ENCODE measurements around the gene LRRC23. TPM values are rescaled to one million over a fixed set of nuclear protein-coding genes. Genes with fewer than 3 reads are reported as not detected.
A peak's percentile ranks its signal among the peaks of the same experiment; 100 is the strongest.

LRRC23 gene
- total and polyA plus RNA-seq, 2 of the 13 experiments (the other 11 are each of a cell fraction or from before 2014, with no cell fraction given) = 6.0 to 7.8 TPM

DNA sequence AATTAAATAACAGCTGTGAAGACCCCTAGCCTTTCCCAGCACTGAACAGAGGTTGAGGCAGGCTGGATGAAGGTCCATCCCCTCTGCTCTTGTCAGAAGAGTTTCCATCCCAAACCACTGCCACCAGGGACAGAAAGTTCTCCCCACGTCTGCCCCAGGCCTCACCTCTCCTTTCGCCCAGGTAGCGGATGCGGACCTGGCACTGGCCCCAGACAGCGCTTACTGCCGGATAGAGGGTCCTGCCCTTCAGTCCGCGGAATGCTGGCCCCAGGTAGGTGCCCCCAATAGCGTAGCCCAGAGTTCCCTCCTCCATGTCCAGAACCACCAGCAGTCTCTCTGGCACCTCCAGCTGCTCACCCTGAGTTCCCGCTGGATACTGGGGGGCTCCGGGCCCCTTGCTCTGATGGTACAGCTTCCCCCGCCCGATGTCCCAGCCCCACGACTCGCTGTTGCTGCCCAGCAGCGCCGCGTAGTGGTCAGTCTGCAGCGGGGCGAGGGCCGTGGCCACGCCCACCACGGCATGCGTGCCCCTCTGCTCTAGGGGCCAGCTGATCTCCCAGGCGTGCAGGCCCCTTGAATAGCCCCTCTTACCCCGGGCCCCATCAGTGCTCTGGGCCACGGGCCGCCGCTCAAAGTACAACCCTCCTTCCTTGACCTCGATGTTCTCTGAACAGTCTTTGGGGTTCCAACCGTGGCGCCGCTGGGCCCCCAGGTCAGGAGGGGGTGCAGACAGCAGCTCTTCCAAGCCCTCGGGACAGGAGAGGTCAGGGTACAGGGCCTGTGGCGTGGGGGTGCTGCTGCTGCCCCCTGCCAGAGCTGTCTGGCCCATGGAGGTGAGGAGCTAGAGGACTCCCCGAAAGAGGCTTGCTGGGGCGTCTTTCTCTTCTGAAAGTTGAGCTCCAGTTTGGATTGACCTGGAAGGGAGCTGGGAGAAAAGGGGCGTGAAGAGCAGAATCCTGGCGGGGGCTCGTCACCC, 32.3 kb upstream of the LRRC23 start (continued):
- TF ChIP-seq ZBTB20 (CRISPR knock-in tag; IDR thresholded peaks at IDR 0.05; ENCODE audit: borderline replicate concordance, low read depth) (peak; percentile 29; the same call in 1 of the 2 replicates), SMARCE1 (IDR thresholded peaks at IDR 0.05; ENCODE audit: borderline replicate concordance) (no peak), KDM1A (CRISPR knock-in tag; IDR thresholded peaks at IDR 0.05) (no peak), ZMYM4 (CRISPR knock-in tag; IDR thresholded peaks at IDR 0.05) (no peak; the same call in 1 of the 2 replicates), U2AF1 (optimal IDR thresholded peaks at IDR 0.05; ENCODE audit: low read depth, low read length) (peak; percentile 70), FOXJ3 (CRISPR knock-in tag; IDR thresholded peaks at IDR 0.05; ENCODE audit: borderline replicate concordance) (peak; percentile 47; the same call in 1 of the 2 replicates), ZNF782 (CRISPR knock-in tag; IDR thresholded peaks at IDR 0.05; ENCODE audit: borderline replicate concordance) (no peak), ARID4A (CRISPR knock-in tag; IDR thresholded peaks at IDR 0.05; ENCODE audit: borderline replicate concordance) (peak; percentile 68), SRSF9 (IDR thresholded peaks at IDR 0.05; ENCODE audit: borderline replicate concordance, insufficient read depth, low read depth, low read length, poor library complexity, severe bottlenecking) (no peak), RFX5 (IDR thresholded peaks at IDR 0.05; ENCODE audit: low read depth, low read length) (no peak), SOX5 (CRISPR knock-in tag; IDR thresholded peaks at IDR 0.05; ENCODE audit: borderline replicate concordance) (no peak; the same call in 1 of the 2 replicates), MNT (IDR thresholded peaks at IDR 0.05) (peak; percentile 59), SP140L (CRISPR knock-in tag; IDR thresholded peaks at IDR 0.05; ENCODE audit: borderline replicate concordance) (no peak), ZNF263 (CRISPR knock-in tag; IDR thresholded peaks at IDR 0.05) (0 out of 2 replicates have a peak, but pooled peaks have one; percentile 29), IRF2 (CRISPR knock-in tag; IDR thresholded peaks at IDR 0.05) (peak; percentile 61; the same call in 1 of the 2 replicates), TFAP4 (IDR thresholded peaks at IDR 0.05; ENCODE audit: borderline replicate concordance, low read depth) (peak; percentile 97), U2AF2 (IDR thresholded peaks at IDR 0.05; ENCODE audit: low read depth, low read length) (no peak), NR2F6 (IDR thresholded peaks at IDR 0.05) (no peak), NR2F6 (CRISPR knock-in tag; IDR thresholded peaks at IDR 0.05) (peak; percentile 44), YY1 (IDR thresholded peaks at IDR 0.05; ENCODE audit: insufficient read depth, insufficient replicate concordance, low read depth, low read length) (peak; percentile 51), RAD51 (IDR thresholded peaks at IDR 0.05; ENCODE audit: borderline replicate concordance) (no peak)
